Nephron progenitor cell (in vitro differentiated cells): Measurements from ENCODE around the gene ADAM30.

Experiments
- DNase-seq: peaks from one replicate; pipeline ENCODE4 v3.0.0; 2021
- H3K27ac Mint-ChIP-seq: 2 replicates; pipeline ENCODE4 v1.8.0; 2021; ENCODE audit warnings: mild to moderate bottlenecking, moderate library complexity, mixed read lengths
- H3K27me3 Mint-ChIP-seq: 2 replicates; pipeline ENCODE4 v1.8.0; 2021; ENCODE audit warnings: mild to moderate bottlenecking, low read depth, mixed read lengths; ENCODE audit not compliant: poor library complexity
- H3K36me3 Mint-ChIP-seq: 2 replicates; pipeline ENCODE4 v1.8.0; 2021; ENCODE audit warnings: low read depth, mixed read lengths
- H3K4me1 Mint-ChIP-seq: 2 replicates; pipeline ENCODE4 v1.8.0; 2021; ENCODE audit warnings: mixed read lengths
- H3K4me3 Mint-ChIP-seq: 2 replicates; pipeline ENCODE4 v1.8.0; 2021; ENCODE audit warnings: mild to moderate bottlenecking, moderate library complexity, mixed read lengths
- H3K9me3 Mint-ChIP-seq: 2 replicates; pipeline ENCODE4 v1.8.0; 2021; ENCODE audit warnings: mild to moderate bottlenecking, moderate library complexity, mixed read lengths
- CTCF ChIP-seq: fragments of 200-600 bp; sonication (generic); IDR thresholded peaks from 2 replicates; pipeline ENCODE4 v1.5.0; 2021; ENCODE audit warnings: antibody characterized with exemption

Gene ADAM30

GRCh38 chr1:119920104-119920968 is 24.0 kb upstream of the ADAM30 start:
- Mint-ChIP-seq H3K4me1 (no peaks in the 10 kb centered on the region), H3K27ac (peak overlapping the region; percentile 93), H3K9me3 (no peaks in the 10 kb centered on the region), H3K36me3 (peaks cover 90% of the 10 kb centered on the region), H3K27me3 (no peaks in the 10 kb centered on the region), H3K4me3 (no peak overlapping the region)
- TF ChIP-seq CTCF = no peak
- DNase-seq = no peak

- peaks cover 92% of the 10 kb centered on the region for H3K36me3 Mint-ChIP-seq
- DNase-seq = no peak
- H3K4me3 Mint-ChIP-seq = no peak overlapping the region
- TF ChIP-seq CTCF = no peak
- H3K9me3 Mint-ChIP-seq = no peaks in the 10 kb centered on the region
- no peaks in the 10 kb centered on the region for H3K27me3 Mint-ChIP-seq
- no peaks in the 10 kb centered on the region for H3K4me1 Mint-ChIP-seq
- H3K27ac Mint-ChIP-seq = no peak overlapping the region
Measured at GRCh38 chr1:119919241-119919640, 22.9 kb upstream of the ADAM30 start.

- TF ChIP-seq CTCF = no peak
- DNase-seq = no peak
- peak overlapping the region; percentile 18 for H3K27ac Mint-ChIP-seq
- peaks cover 90% of the 10 kb centered on the region for H3K36me3 Mint-ChIP-seq
- no peaks in the 10 kb centered on the region for H3K27me3 Mint-ChIP-seq
- H3K4me3 Mint-ChIP-seq = no peak overlapping the region
- no peaks in the 10 kb centered on the region for H3K9me3 Mint-ChIP-seq
- H3K4me1 Mint-ChIP-seq = no peaks in the 10 kb centered on the region
Measured at GRCh38 chr1:119918301-119918700, 22.0 kb upstream of the ADAM30 start.

GRCh38 chr1:119917304-119918055 is 21.2 kb upstream of the ADAM30 start:
- Mint-ChIP-seq H3K36me3 (peaks cover 90% of the 10 kb centered on the region), H3K27ac (peak overlapping the region; percentile 72), H3K4me1 (no peaks in the 10 kb centered on the region), H3K9me3 (no peaks in the 10 kb centered on the region), H3K4me3 (no peak overlapping the region), H3K27me3 (no peaks in the 10 kb centered on the region)
- no peak for DNase-seq
- TF ChIP-seq CTCF = no peak

GRCh38 chr1:119915517-119915916 is 19.2 kb upstream of the ADAM30 start:
- H3K4me1 Mint-ChIP-seq = peaks cover 4% of the 10 kb centered on the region
- H3K27ac Mint-ChIP-seq = peak overlapping the region; percentile 47
- H3K27me3 Mint-ChIP-seq = no peaks in the 10 kb centered on the region
- H3K9me3 Mint-ChIP-seq = no peaks in the 10 kb centered on the region
- peaks cover 82% of the 10 kb centered on the region for H3K36me3 Mint-ChIP-seq
- TF ChIP-seq CTCF = no peak
- no peak for DNase-seq
- H3K4me3 Mint-ChIP-seq = no peak overlapping the region
